B cell (primary cell): Measurements from ENCODE around the gene CACUL1. TPM values are rescaled to one million over a fixed set of nuclear protein-coding genes. Genes with fewer than 3 reads are reported as not detected.

Experiments used
- ATAC-seq: fragments of 200-7000 bp; cut with Tn5 transposase; one replicate; pipeline ENCODE4 v1.10.0; 2021; ENCODE audit warnings: low read depth, mild to moderate bottlenecking, moderate number of reproducible peaks, moderate library complexity
- CTCF ChIA-PET: fragments of 350-600 bp; sonication (Branson Sonifier 250); formaldehyde crosslinking; loops from one replicate; lab custom pipeline; 2021; ENCODE audit warnings: antibody characterized with exemption, inconsistent platforms; lab: Charles Lee
- POLR2A ChIA-PET: fragments of 350-600 bp; sonication (Branson Sonifier 250); formaldehyde crosslinking; loops from one replicate; lab custom pipeline; 2021; ENCODE audit warnings: antibody characterized with exemption; lab: Charles Lee
- DNase-seq: peaks from one replicate; pipeline ENCODE4 v3.0.0; 2013
- H2AFZ ChIP-seq: 2 replicates; pipeline ENCODE4 v1.6.1; 2012; ENCODE audit warnings: mild to moderate bottlenecking, low read depth, low read length; ENCODE audit not compliant: insufficient read depth, poor library complexity, severe bottlenecking
- H3K27ac ChIP-seq, 2 donors: 1 replicate in 1 of 2; 2 replicates in 1 of 2; pipeline ENCODE4 v1.5.1; 2012 to 2013; ENCODE audit warnings: low read length in 2 of 2, mild to moderate bottlenecking in 2 of 2, moderate library complexity in 1 of 2
- H3K27me3 ChIP-seq, 4 experiments: fragments of 200-600 bp in 1 of 4; sonication (generic) in 1 of 4; replicated peaks in 1 of 4; 1 replicate in 2 of 4; 2 replicates in 2 of 4; pipeline versions ENCODE4 v1.6.1 to v1.7.0; 2013 to 2016; ENCODE audit warnings: low read length in 3 of 4, mild to moderate bottlenecking in 2 of 4, mixed read lengths in 1 of 4, moderate library complexity in 1 of 4; ENCODE audit not compliant: insufficient read depth in 4 of 4, control insufficient read depth in 3 of 4; ENCODE audit errors: control extremely low read depth in 1 of 4
- H3K36me3 ChIP-seq, 2 experiments: replicated peaks in 1 of 2; 1 replicate in 1 of 2; 2 replicates in 1 of 2; pipeline versions ENCODE4 v1.6.1 to v1.7.1; 2013; ENCODE audit warnings: low read length in 1 of 2; ENCODE audit not compliant: insufficient read depth in 2 of 2, control insufficient read depth in 1 of 2; ENCODE audit errors: control extremely low read depth in 1 of 2, extremely low read depth in 1 of 2
- H3K4me1 ChIP-seq, 2 donors: fragments of 200-600 bp in 1 of 2; sonication (generic) in 1 of 2; 1 replicate in 1 of 2; 2 replicates in 1 of 2; pipeline versions ENCODE4 v1.5.1 to v1.6.1; 2013 to 2017; ENCODE audit warnings: low read length in 2 of 2; ENCODE audit not compliant: control insufficient read depth in 2 of 2, insufficient read depth in 2 of 2
- H3K4me2 ChIP-seq: replicated peaks from 2 replicates; pipeline ENCODE3; 2012; ENCODE audit warnings: mild to moderate bottlenecking, low read depth, low read length; ENCODE audit not compliant: poor library complexity, severe bottlenecking
- H3K4me3 ChIP-seq, 5 experiments: fragments of 200-600 bp in 1 of 5; sonication (generic) in 1 of 5; 1 replicate in 3 of 5; 2 replicates in 2 of 5; pipeline versions ENCODE4 v1.5.1 to v1.7.0; 2011 to 2016; ENCODE audit warnings: low read length in 4 of 5, mild to moderate bottlenecking in 4 of 5, low read depth in 2 of 5, control low read depth in 1 of 5, moderate library complexity in 1 of 5; ENCODE audit not compliant: insufficient read depth in 1 of 5; ENCODE audit errors: control extremely low read depth in 1 of 5, extremely low read depth in 1 of 5
- H3K79me2 ChIP-seq: fragments of 200-600 bp; sonication (generic); one replicate; pipeline ENCODE4 v1.6.0; 2016; ENCODE audit warnings: low read length; ENCODE audit not compliant: control insufficient read depth, insufficient read depth
- H3K9ac ChIP-seq: fragments of 200-600 bp; sonication (generic); 2 replicates; pipeline ENCODE4 v1.6.1; 2017; ENCODE audit warnings: mild to moderate bottlenecking, low read length, moderate library complexity
- H3K9me3 ChIP-seq, 3 donors: one replicate each; pipeline versions ENCODE4 v1.6.1 to v1.7.1; 2013; ENCODE audit warnings: low read length in 2 of 3; ENCODE audit not compliant: control insufficient read depth in 2 of 3, insufficient read depth in 1 of 3; ENCODE audit errors: control extremely low read depth in 1 of 3
- H4K20me1 ChIP-seq: 2 replicates; pipeline ENCODE4 v1.6.0; 2012; ENCODE audit warnings: mild to moderate bottlenecking, low read length; ENCODE audit not compliant: insufficient read depth, control insufficient read depth, poor library complexity, severe bottlenecking
- H3K27ac Mint-ChIP-seq: one replicate; pipeline ENCODE4 v1.8.0; 2021; ENCODE audit warnings: mixed read lengths
- H3K27me3 Mint-ChIP-seq: one replicate; pipeline ENCODE4 v1.8.0; 2021; ENCODE audit warnings: mixed read lengths
- H3K4me1 Mint-ChIP-seq: one replicate; pipeline ENCODE4 v1.8.0; 2021; ENCODE audit warnings: mixed read lengths
- H3K4me3 Mint-ChIP-seq: one replicate; pipeline ENCODE4 v1.8.0; 2021; ENCODE audit warnings: mixed read lengths
- H3K9me3 Mint-ChIP-seq: one replicate; pipeline ENCODE4 v1.8.0; 2022; ENCODE audit warnings: mixed read lengths; ENCODE audit not compliant: insufficient read depth
- EZH2 ChIP-seq: IDR thresholded peaks from 2 replicates; pipeline ENCODE4 v1.6.1; 2012; ENCODE audit warnings: borderline replicate concordance, low read depth, mild to moderate bottlenecking, moderate library complexity, low read length; ENCODE audit not compliant: insufficient read depth, poor library complexity, severe bottlenecking
- WGBS: methylation state at CpG from one replicate; pipeline ENCODE4 v1.1.5; 2013; ENCODE audit warnings: missing lambda C conversion rate; ENCODE audit not compliant: insufficient coverage; 5-methylcytosine and 5-hydroxymethylcytosine counted together
- intact Hi-C: fragments of 100-400 bp; cut with micrococcal nuclease; formaldehyde crosslinking; loops from one replicate; pipeline ENCODE4 v1.10.0; 2022
- polyA plus RNA-seq: library from polyadenylated mRNA; depleted of rRNA; stranded (reverse); fragments of >200 nt; gene quantifications from 2 replicates; pipeline ENCODE4 v1.2.3, GENCODE V29; 2012
- total RNA-seq, 2 donors: library from RNA; stranded (reverse); fragments of 120-200 nt in 1 of 2; gene quantifications; 1 replicate in 1 of 2; 2 replicates in 1 of 2; pipeline versions ENCODE4 v1.2.3 to v1.2.4, GENCODE V29; 2013 to 2022
- TF ChIP-seq, protein P1 (sequence below): fragments of 200-600 bp; IDR thresholded peaks from one replicate; pipeline ENCODE4 v1.8.0; 2022; ENCODE audit warnings: antibody characterized with exemption, mild to moderate bottlenecking

The CACUL1 gene
- total and polyA plus RNA-seq, 2 donors (not counting 1 experiment from before 2014, with no cell fraction given): 7.4 to 39.5 TPM

DNA sequence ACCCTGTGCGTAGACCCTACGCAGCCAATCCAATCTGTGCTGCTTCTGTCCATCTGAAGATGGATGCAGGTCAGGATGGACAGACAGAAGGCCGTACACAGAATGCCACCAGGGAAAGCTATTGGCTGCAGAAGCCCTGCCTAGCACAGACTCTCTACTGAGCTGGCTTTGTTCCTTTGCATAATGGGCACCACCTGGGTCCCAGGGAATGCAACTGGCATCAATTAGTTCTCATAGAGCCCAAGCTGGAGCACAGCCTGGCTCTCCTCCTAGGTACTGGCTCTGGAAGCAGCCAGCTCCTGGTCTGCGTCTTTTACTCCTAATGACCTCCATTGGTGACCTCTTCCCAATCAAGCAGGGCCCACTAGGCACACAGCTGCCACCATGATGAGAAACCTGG, 26.8 kb upstream of the CACUL1 start:
- peaks cover 10% of the 10 kb centered on the region for H3K9me3 Mint-ChIP-seq
- ChIA-PET POLR2A (no interaction called here), CTCF (no interaction called here)
- H3K9ac ChIP-seq: no peak overlapping the region
- H3K79me2 ChIP-seq: no peaks in the 10 kb centered on the region
- peaks cover 0 to 5% (median 0%) of the 10 kb centered on the region in 3 donors for H3K9me3 ChIP-seq
- H3K27me3 ChIP-seq: peaks cover 0 to 4% (median 0%) of the 10 kb centered on the region in 4 experiments
- no peak overlapping the region for H3K4me2 ChIP-seq
- H3K36me3 ChIP-seq: no peaks in the 10 kb centered on the region
- no peak overlapping the region for H3K27ac Mint-ChIP-seq
- 86% methylated on average over 4 of the region's 4 CpGs for WGBS
- H3K4me1 Mint-ChIP-seq: no peaks in the 10 kb centered on the region
- no peak for DNase-seq
- H2AFZ ChIP-seq: no peak overlapping the region
- intact Hi-C loops: no loop called here
- H4K20me1 ChIP-seq: no peaks in the 10 kb centered on the region
- H3K4me3 ChIP-seq: no peak overlapping the region
- no peak for ATAC-seq
- no peaks in the 10 kb centered on the region for H3K4me1 ChIP-seq
- no peak overlapping the region for H3K4me3 Mint-ChIP-seq
- no peak for TF ChIP-seq EZH2
- TF ChIP-seq, protein P1, sequence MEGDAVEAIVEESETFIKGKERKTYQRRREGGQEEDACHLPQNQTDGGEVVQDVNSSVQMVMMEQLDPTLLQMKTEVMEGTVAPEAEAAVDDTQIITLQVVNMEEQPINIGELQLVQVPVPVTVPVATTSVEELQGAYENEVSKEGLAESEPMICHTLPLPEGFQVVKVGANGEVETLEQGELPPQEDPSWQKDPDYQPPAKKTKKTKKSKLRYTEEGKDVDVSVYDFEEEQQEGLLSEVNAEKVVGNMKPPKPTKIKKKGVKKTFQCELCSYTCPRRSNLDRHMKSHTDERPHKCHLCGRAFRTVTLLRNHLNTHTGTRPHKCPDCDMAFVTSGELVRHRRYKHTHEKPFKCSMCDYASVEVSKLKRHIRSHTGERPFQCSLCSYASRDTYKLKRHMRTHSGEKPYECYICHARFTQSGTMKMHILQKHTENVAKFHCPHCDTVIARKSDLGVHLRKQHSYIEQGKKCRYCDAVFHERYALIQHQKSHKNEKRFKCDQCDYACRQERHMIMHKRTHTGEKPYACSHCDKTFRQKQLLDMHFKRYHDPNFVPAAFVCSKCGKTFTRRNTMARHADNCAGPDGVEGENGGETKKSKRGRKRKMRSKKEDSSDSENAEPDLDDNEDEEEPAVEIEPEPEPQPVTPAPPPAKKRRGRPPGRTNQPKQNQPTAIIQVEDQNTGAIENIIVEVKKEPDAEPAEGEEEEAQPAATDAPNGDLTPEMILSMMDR: no peak
- no peak overlapping the region for H3K27ac ChIP-seq
- H3K27me3 Mint-ChIP-seq: peaks cover 19% of the 10 kb centered on the region

DNA sequence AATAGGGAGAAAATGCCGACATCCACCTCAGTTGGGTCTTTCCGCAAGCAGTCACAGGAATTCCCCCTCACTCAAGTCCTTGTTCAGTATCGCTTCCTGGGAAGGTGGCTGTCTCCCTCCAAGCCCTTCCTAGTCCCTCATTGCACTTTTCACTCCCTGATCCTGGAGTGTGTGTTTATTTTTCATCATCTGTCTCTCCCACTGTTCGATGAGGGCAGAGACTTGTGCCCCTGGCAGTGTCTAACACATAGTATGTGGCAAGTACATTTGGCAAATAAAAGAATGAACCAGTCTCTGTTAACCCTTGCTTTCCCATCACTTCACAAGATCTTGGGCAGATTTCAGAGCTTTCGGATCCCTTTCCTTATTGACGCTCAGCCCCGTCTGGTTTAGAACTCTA, 24.0 kb upstream of the CACUL1 start:
- H4K20me1 ChIP-seq: no peaks in the 10 kb centered on the region
- H2AFZ ChIP-seq: no peak overlapping the region
- H3K27ac ChIP-seq: no peak overlapping the region
- no peak for TF ChIP-seq EZH2
- TF ChIP-seq, protein P1: no peak
- no peaks in the 10 kb centered on the region for H3K4me1 Mint-ChIP-seq
- no peaks in the 10 kb centered on the region for H3K36me3 ChIP-seq
- no peak overlapping the region for H3K9ac ChIP-seq
- peaks cover 17% of the 10 kb centered on the region for H3K27me3 Mint-ChIP-seq
- 93% methylated on average over 3 of the region's 7 CpGs for WGBS
- no peaks in the 10 kb centered on the region for H3K4me1 ChIP-seq
- H3K9me3 Mint-ChIP-seq: peaks cover 13% of the 10 kb centered on the region
- POLR2A ChIA-PET: no interaction called here
- no peak overlapping the region for H3K4me3 ChIP-seq
- ATAC-seq: no peak
- intact Hi-C loops: no loop called here
- no peak overlapping the region for H3K4me2 ChIP-seq
- CTCF ChIA-PET: no interaction called here
- H3K79me2 ChIP-seq: no peaks in the 10 kb centered on the region
- no peak for DNase-seq
- no peak overlapping the region for H3K4me3 Mint-ChIP-seq
- H3K9me3 ChIP-seq: peaks cover 0 to 5% (median 0%) of the 10 kb centered on the region in 3 donors
- no peaks in the 10 kb centered on the region for H3K27me3 ChIP-seq
- no peak overlapping the region for H3K27ac Mint-ChIP-seq
